ENCODE measurements around the gene DAPK3. TPM values are rescaled to one million over a fixed set of nuclear protein-coding genes. Genes with fewer than 3 reads are reported as not detected.

Gene DAPK3
- total RNA-seq, 2 donors from 2014 or later: 89.9 to 106 TPM

GRCh38 chr19:3981373-3981735 is 10.5 kb upstream of the DAPK3 start:
- Histone ChIP-seq H3K4me1 (ENCODE audit: control insufficient read depth, insufficient read depth, low read length) (peaks cover 12% of the 10 kb centered on the region), H3K9me3 (ENCODE audit: control insufficient read depth, low read length) (no peaks in the 10 kb centered on the region), H3K36me3 (ENCODE audit: control insufficient read depth, insufficient read depth, low read length) (peaks cover 82% of the 10 kb centered on the region), H3K27me3 (ENCODE audit: control insufficient read depth, insufficient read depth, low read length, poor library complexity, severe bottlenecking) (no peaks in the 10 kb centered on the region), H3K9ac (ENCODE audit: extremely low read depth, low read length, poor library complexity, severe bottlenecking) (peak overlapping the region; percentile 33), H3K27ac (ENCODE audit: low read depth, low read length) (no peak overlapping the region), H3K4me3 (ENCODE audit: low read length) (no peak overlapping the region)
- peaks cover 84% of the 10 kb centered on the region for H3K36me3 Mint-ChIP-seq (ENCODE audit: low read depth)
- H3K27ac Mint-ChIP-seq: peak overlapping the region; percentile 81
- H3K4me1 Mint-ChIP-seq: peaks cover 24% of the 10 kb centered on the region
- H3K27me3 Mint-ChIP-seq (ENCODE audit: insufficient read depth): no peaks in the 10 kb centered on the region
- DNase-seq: no peak
- TF ChIP-seq CTCF (conservative IDR thresholded peaks at IDR 0.05): no peak
- 94 to 95% methylated on average over 8 to 10 of the region's 10 CpGs for WGBS, 2 experiments (ENCODE audit: insufficient coverage in 1 of 2, insufficient read length in 1 of 2)
- H3K4me3 Mint-ChIP-seq: no peak overlapping the region
- H3K9me3 Mint-ChIP-seq: no peaks in the 10 kb centered on the region

GRCh38 chr19:3980353-3981251 is 9.7 kb upstream of the DAPK3 start:
- Mint-ChIP-seq H3K27me3 (ENCODE audit: insufficient read depth) (no peaks in the 10 kb centered on the region), H3K4me3 (no peak overlapping the region), H3K36me3 (ENCODE audit: low read depth) (peaks cover 92% of the 10 kb centered on the region), H3K4me1 (peaks cover 22% of the 10 kb centered on the region), H3K27ac (no peak overlapping the region), H3K9me3 (no peaks in the 10 kb centered on the region)
- H3K9me3 ChIP-seq (ENCODE audit: control insufficient read depth, low read length): no peaks in the 10 kb centered on the region
- H3K27me3 ChIP-seq (ENCODE audit: control insufficient read depth, insufficient read depth, low read length, poor library complexity, severe bottlenecking): no peaks in the 10 kb centered on the region
- H3K4me1 ChIP-seq (ENCODE audit: control insufficient read depth, insufficient read depth, low read length): peaks cover 12% of the 10 kb centered on the region
- WGBS, 2 experiments (ENCODE audit: insufficient coverage in 1 of 2, insufficient read length in 1 of 2): 96% methylated on average over 22 to 31 of the region's 31 CpGs
- no peak overlapping the region for H3K4me3 ChIP-seq (ENCODE audit: low read length)
- H3K36me3 ChIP-seq (ENCODE audit: control insufficient read depth, insufficient read depth, low read length): peaks cover 89% of the 10 kb centered on the region
- H3K9ac ChIP-seq (ENCODE audit: extremely low read depth, low read length, poor library complexity, severe bottlenecking): peak overlapping the region; percentile 33
- H3K27ac ChIP-seq (ENCODE audit: low read depth, low read length): no peak overlapping the region
- no peak for TF ChIP-seq CTCF (conservative IDR thresholded peaks at IDR 0.05)
- no peak for DNase-seq

- H3K27ac ChIP-seq (ENCODE audit: low read depth, low read length): no peak overlapping the region
- no peaks in the 10 kb centered on the region for H3K27me3 ChIP-seq (ENCODE audit: control insufficient read depth, insufficient read depth, low read length, poor library complexity, severe bottlenecking)
- H3K4me1 ChIP-seq (ENCODE audit: control insufficient read depth, insufficient read depth, low read length): peaks cover 12% of the 10 kb centered on the region
- Mint-ChIP-seq H3K27ac (peak overlapping the region; percentile 35), H3K27me3 (ENCODE audit: insufficient read depth) (no peaks in the 10 kb centered on the region), H3K4me1 (peaks cover 22% of the 10 kb centered on the region), H3K4me3 (no peak overlapping the region), H3K36me3 (ENCODE audit: low read depth) (peaks cover 91% of the 10 kb centered on the region), H3K9me3 (no peaks in the 10 kb centered on the region)
- peak; percentile 53 for DNase-seq
- peaks cover 97% of the 10 kb centered on the region for H3K36me3 ChIP-seq (ENCODE audit: control insufficient read depth, insufficient read depth, low read length)
- H3K9me3 ChIP-seq (ENCODE audit: control insufficient read depth, low read length): no peaks in the 10 kb centered on the region
- TF ChIP-seq CTCF (conservative IDR thresholded peaks at IDR 0.05): no peak
- no peak overlapping the region for H3K4me3 ChIP-seq (ENCODE audit: low read length)
- H3K9ac ChIP-seq (ENCODE audit: extremely low read depth, low read length, poor library complexity, severe bottlenecking): no peak overlapping the region
- 94 to 96% methylated on average over 23 to 25 of the region's 25 CpGs for WGBS, 2 experiments (ENCODE audit: insufficient coverage in 1 of 2, insufficient read length in 1 of 2)
Observed at GRCh38 chr19:3979674-3980352, 8.9 kb upstream of the DAPK3 start.
